K562 (cell line): ENCODE data around the gene RTL10. TPM values are rescaled to one million over a fixed set of nuclear protein-coding genes. Genes with fewer than 3 reads are reported as not detected.

Source experiments
- BDP1 ChIP-seq: IDR thresholded peaks from 3 replicates; pipeline ENCODE4 v1.6.1; 2011; ENCODE audit not compliant: insufficient read length, insufficient read depth
- CHD2 ChIP-seq: IDR thresholded peaks from 2 replicates; pipeline ENCODE4 v1.6.1; 2011; ENCODE audit warnings: low read depth, low read length
- HMG20B ChIP-seq: fragments of 250-450 bp; sonication (Bioruptor Pico); IDR thresholded peaks from 2 replicates; pipeline ENCODE4 v1.5.0; 2021; ENCODE audit warnings: mild to moderate bottlenecking
- IRF2 ChIP-seq: sonication (generic); formaldehyde crosslinking; IDR thresholded peaks from 2 replicates; pipeline ENCODE4 v1.8.1; 2022; ENCODE audit warnings: mild to moderate bottlenecking, missing genetic modification reagents
- KLF6 ChIP-seq: fragments of 250-450 bp; sonication (Bioruptor Pico); IDR thresholded peaks from 2 replicates; pipeline ENCODE4 v1.4.0; 2020; ENCODE audit warnings: mild to moderate bottlenecking, moderate library complexity, borderline replicate concordance
- LARP7 ChIP-seq: fragments of 450-650 bp; IDR thresholded peaks from 2 replicates; pipeline ENCODE4 v1.6.1; 2016
- MAFG ChIP-seq: fragments of 450-650 bp; conservative IDR thresholded peaks from 2 replicates; pipeline ENCODE4 v1.6.1; 2016; ENCODE audit warnings: missing genetic modification characterization, missing compliant biosample characterization
- MEF2D ChIP-seq: conservative IDR thresholded peaks from 2 replicates; pipeline ENCODE4 v1.6.1; 2016; ENCODE audit warnings: low read depth, missing genetic modification characterization, missing compliant biosample characterization
- MIER1 ChIP-seq: fragments of 450-650 bp; IDR thresholded peaks from 2 replicates; pipeline ENCODE4 v1.6.1; 2016; ENCODE audit warnings: antibody characterized with exemption, mild to moderate bottlenecking, low read depth
- MTA1 ChIP-seq: fragments of 450-650 bp; IDR thresholded peaks from 2 replicates; pipeline ENCODE4 v1.6.1; 2017; ENCODE audit warnings: borderline replicate concordance
- NCOA6 ChIP-seq: fragments of 450-650 bp; IDR thresholded peaks from 2 replicates; pipeline ENCODE4 v1.6.1; 2017; ENCODE audit warnings: mild to moderate bottlenecking
- POLR2A ChIP-seq: fragments of 450-650 bp; conservative IDR thresholded peaks from 2 replicates; pipeline ENCODE4 v1.6.1; 2016
- TAF15 ChIP-seq: fragments of 200-400 bp; formaldehyde crosslinking; IDR thresholded peaks from 2 replicates; pipeline ENCODE4 v1.6.1; 2017; ENCODE audit warnings: mild to moderate bottlenecking, low read depth, low read length, moderate library complexity
- ZC3H4 ChIP-seq: sonication (generic); formaldehyde crosslinking; IDR thresholded peaks from 2 replicates; pipeline ENCODE4 v1.9.0; 2021; ENCODE audit warnings: missing genetic modification reagents, borderline replicate concordance
- ZFP30 ChIP-seq: fragments of 250-450 bp; sonication (Bioruptor Pico); IDR thresholded peaks from 2 replicates; pipeline ENCODE4 v1.8.0; 2022; ENCODE audit warnings: moderate library complexity, mild to moderate bottlenecking, inconsistent platforms, borderline replicate concordance
- ZNF165 ChIP-seq: fragments of 250-450 bp; sonication (Bioruptor Pico); IDR thresholded peaks from 2 replicates; pipeline ENCODE4 v1.4.0; 2020; ENCODE audit warnings: borderline replicate concordance
- ZNF232 ChIP-seq: sonication (generic); formaldehyde crosslinking; IDR thresholded peaks from 2 replicates; pipeline ENCODE4 v1.8.0; 2022; ENCODE audit warnings: mild to moderate bottlenecking, missing genetic modification reagents
- polyA plus RNA-seq, 8 experiments: library from polyadenylated mRNA; depleted of rRNA in 4 of 8; stranded (reverse) in 5 of 8; unstranded in 3 of 8; fragments of >200 nt; fragmentation: Nextera tagmentation in 2 of 8; fragmentation: Illumina TruSeq in 1 of 8; extraction: Ambion mirVana in 2 of 8; extraction: Trizol in 1 of 8; gene quantifications; 2 replicates each; pipeline versions ENCODE4 v1.2.1 to v1.2.3, GENCODE V29; 2011 to 2014; ENCODE audit warnings: inconsistent platforms in 1 of 8, missing spikeins in 1 of 8
- total RNA-seq, 7 experiments: library from RNA; depleted of rRNA in 6 of 7; stranded (reverse); fragments of >200 nt in 6 of 7; fragmentation: Illumina TruSeq in 2 of 7; extraction: Trizol in 2 of 7; gene quantifications; 2 replicates each; pipeline versions ENCODE4 v1.2.1 to v1.2.3, GENCODE V29; 2011 to 2021; ENCODE audit warnings: low replicate concordance in 1 of 7
- TF ChIP-seq, protein P1 (sequence below): sonication (generic); formaldehyde crosslinking; IDR thresholded peaks from 2 replicates; pipeline ENCODE4 v1.8.0; 2022; ENCODE audit warnings: mild to moderate bottlenecking, missing genetic modification reagents
- TF ChIP-seq, protein P2 (sequence below): fragments of 450-650 bp; IDR thresholded peaks from 2 replicates; pipeline ENCODE4 v1.6.1; 2017; ENCODE audit warnings: antibody characterized with exemption
- TF ChIP-seq, protein P3 (sequence below): sonication (generic); formaldehyde crosslinking; IDR thresholded peaks from 2 replicates; pipeline ENCODE4 v1.4.0; 2020; ENCODE audit warnings: mild to moderate bottlenecking, missing genetic modification reagents

Gene RTL10
- total and polyA plus RNA-seq, 9 of the 15 experiments (the other 6 are each of a cell fraction or from before 2014, with no cell fraction given) = 19.8 to 75.5 (median 32.5) TPM

DNA sequence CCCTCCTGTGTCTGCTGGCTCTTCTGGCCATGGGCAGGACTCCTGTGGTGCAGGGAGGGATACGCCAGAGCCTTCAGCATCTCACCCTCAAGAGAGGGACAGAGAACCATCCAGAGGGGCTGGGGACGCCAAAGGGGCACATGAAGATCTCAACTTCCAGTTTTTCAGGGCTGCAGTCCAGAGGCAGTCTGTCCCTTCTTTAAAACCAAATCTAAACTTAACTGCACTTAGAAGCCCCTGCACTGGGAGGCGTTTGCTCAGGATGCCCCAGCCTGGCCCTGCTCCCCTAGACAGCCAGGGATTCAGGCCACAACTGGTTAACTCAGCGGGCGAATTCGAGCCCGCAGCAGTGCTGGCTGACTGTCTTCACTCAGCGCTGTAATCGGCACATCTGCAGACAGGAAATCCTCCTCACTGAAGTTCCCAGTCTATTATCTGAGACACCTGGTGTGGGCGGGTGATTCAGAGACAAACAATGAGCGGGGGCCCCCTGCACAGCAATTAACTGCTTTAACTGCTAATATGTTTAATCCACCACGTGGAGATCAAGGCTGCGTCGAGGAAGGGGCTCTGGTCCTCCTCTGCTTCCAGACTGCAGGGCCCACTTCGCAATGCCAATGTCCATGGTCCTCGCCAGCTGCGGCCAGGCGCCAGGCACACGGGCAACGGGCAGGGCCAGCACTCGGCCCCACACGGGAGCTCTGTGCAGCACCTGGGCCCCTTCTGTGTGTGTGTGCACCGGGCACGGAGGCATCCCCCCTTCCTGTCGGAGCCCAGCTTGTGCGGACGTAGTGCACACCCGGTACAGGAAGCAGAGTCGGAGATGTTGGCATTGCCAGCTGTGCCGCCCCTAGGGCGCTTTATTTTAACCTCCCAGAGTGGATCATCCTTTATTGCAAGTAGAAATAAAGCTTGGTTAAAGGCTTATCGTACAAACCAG, 36.9 kb upstream of the RTL10 start (continued):
- no peak; the same call in 1 of the 2 replicates for TF ChIP-seq MAFG (tag)
- TF ChIP-seq, protein P1, sequence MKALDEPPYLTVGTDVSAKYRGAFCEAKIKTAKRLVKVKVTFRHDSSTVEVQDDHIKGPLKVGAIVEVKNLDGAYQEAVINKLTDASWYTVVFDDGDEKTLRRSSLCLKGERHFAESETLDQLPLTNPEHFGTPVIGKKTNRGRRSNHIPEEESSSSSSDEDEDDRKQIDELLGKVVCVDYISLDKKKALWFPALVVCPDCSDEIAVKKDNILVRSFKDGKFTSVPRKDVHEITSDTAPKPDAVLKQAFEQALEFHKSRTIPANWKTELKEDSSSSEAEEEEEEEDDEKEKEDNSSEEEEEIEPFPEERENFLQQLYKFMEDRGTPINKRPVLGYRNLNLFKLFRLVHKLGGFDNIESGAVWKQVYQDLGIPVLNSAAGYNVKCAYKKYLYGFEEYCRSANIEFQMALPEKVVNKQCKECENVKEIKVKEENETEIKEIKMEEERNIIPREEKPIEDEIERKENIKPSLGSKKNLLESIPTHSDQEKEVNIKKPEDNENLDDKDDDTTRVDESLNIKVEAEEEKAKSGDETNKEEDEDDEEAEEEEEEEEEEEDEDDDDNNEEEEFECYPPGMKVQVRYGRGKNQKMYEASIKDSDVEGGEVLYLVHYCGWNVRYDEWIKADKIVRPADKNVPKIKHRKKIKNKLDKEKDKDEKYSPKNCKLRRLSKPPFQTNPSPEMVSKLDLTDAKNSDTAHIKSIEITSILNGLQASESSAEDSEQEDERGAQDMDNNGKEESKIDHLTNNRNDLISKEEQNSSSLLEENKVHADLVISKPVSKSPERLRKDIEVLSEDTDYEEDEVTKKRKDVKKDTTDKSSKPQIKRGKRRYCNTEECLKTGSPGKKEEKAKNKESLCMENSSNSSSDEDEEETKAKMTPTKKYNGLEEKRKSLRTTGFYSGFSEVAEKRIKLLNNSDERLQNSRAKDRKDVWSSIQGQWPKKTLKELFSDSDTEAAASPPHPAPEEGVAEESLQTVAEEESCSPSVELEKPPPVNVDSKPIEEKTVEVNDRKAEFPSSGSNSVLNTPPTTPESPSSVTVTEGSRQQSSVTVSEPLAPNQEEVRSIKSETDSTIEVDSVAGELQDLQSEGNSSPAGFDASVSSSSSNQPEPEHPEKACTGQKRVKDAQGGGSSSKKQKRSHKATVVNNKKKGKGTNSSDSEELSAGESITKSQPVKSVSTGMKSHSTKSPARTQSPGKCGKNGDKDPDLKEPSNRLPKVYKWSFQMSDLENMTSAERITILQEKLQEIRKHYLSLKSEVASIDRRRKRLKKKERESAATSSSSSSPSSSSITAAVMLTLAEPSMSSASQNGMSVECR (CRISPR knock-in tag) = no peak
- TF ChIP-seq CHD2 = peak; percentile 46
- TF ChIP-seq KLF6 (CRISPR knock-in tag) = peak; percentile 56; the same call in 1 of the 2 replicates
- TF ChIP-seq HMG20B (CRISPR knock-in tag) = no peak; the same call in 1 of the 2 replicates
- peak; percentile 49; the same call in 1 of the 2 replicates for TF ChIP-seq ZFP30 (CRISPR knock-in tag)
- TF ChIP-seq ZNF165 (CRISPR knock-in tag) = peak; percentile 71; the same call in 1 of the 2 replicates
- no peak for TF ChIP-seq BDP1
- TF ChIP-seq, protein P2, sequence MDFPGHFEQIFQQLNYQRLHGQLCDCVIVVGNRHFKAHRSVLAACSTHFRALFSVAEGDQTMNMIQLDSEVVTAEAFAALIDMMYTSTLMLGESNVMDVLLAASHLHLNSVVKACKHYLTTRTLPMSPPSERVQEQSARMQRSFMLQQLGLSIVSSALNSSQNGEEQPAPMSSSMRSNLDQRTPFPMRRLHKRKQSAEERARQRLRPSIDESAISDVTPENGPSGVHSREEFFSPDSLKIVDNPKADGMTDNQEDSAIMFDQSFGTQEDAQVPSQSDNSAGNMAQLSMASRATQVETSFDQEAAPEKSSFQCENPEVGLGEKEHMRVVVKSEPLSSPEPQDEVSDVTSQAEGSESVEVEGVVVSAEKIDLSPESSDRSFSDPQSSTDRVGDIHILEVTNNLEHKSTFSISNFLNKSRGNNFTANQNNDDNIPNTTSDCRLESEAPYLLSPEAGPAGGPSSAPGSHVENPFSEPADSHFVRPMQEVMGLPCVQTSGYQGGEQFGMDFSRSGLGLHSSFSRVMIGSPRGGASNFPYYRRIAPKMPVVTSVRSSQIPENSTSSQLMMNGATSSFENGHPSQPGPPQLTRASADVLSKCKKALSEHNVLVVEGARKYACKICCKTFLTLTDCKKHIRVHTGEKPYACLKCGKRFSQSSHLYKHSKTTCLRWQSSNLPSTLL = no peak
- no peak for TF ChIP-seq IRF2 (CRISPR knock-in tag)
- TF ChIP-seq LARP7 = no peak
- no peak for TF ChIP-seq TAF15
- no peak for TF ChIP-seq NCOA6
- peak; percentile 82; the same call in 1 of the 2 replicates for TF ChIP-seq MEF2D
- peak; percentile 92 for TF ChIP-seq MTA1
- TF ChIP-seq ZC3H4 (CRISPR knock-in tag) = no peak
- TF ChIP-seq, protein P3, sequence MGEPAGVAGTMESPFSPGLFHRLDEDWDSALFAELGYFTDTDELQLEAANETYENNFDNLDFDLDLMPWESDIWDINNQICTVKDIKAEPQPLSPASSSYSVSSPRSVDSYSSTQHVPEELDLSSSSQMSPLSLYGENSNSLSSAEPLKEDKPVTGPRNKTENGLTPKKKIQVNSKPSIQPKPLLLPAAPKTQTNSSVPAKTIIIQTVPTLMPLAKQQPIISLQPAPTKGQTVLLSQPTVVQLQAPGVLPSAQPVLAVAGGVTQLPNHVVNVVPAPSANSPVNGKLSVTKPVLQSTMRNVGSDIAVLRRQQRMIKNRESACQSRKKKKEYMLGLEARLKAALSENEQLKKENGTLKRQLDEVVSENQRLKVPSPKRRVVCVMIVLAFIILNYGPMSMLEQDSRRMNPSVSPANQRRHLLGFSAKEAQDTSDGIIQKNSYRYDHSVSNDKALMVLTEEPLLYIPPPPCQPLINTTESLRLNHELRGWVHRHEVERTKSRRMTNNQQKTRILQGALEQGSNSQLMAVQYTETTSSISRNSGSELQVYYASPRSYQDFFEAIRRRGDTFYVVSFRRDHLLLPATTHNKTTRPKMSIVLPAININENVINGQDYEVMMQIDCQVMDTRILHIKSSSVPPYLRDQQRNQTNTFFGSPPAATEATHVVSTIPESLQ (CRISPR knock-in tag) = no peak
- no peak; the same call in 1 of the 2 replicates for TF ChIP-seq POLR2A
- TF ChIP-seq MIER1 = peak; percentile 42
- TF ChIP-seq ZNF232 (CRISPR knock-in tag) = no peak
